GM13976 (cell line): ENCODE data around the gene PLEKHA7.

ENCODE experiments used
- DNase-seq: peaks from one replicate; pipeline ENCODE4 v3.0.0; 2012; ENCODE audit warnings: low spot score
- in situ Hi-C: fragments of 300-500 bp; cut with MboI; formaldehyde crosslinking; loops from one replicate; pipeline ENCODE4 v1.12.0; 2022; ENCODE audit warnings: low sequenced_read_pairs, mixed read lengths, inconsistent platforms; ENCODE audit not compliant: unreplicated experiment
- TF ChIP-seq, protein P1 (sequence below): IDR thresholded peaks from 2 replicates; pipeline ENCODE4 v1.5.1; 2012; ENCODE audit warnings: borderline replicate concordance, mild to moderate bottlenecking; ENCODE audit not compliant: insufficient read depth; ENCODE audit errors: extremely low read depth, missing control alignments, control extremely low read depth

The PLEKHA7 gene

DNA sequence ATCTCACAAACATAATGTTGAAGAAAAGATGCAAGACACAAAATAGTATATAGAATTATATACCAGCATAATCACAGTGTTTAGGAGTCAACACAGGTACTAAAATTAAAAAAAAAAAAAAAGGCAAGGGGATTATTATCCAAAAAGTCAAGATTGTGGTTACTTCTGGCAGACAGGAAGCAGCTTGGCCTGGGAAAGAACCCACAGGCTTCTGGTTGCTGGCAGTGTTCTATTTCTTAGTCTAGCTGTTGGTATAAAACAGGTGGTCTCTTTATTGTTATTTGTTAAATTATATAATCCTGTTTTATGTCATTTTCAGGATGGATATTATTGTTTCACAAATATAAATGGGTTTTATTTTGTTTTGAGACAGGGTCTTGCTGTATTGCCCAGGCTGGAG is 221.8 kb downstream of the PLEKHA7 start:
- in situ Hi-C loops = no loop called here
- TF ChIP-seq, protein P1, sequence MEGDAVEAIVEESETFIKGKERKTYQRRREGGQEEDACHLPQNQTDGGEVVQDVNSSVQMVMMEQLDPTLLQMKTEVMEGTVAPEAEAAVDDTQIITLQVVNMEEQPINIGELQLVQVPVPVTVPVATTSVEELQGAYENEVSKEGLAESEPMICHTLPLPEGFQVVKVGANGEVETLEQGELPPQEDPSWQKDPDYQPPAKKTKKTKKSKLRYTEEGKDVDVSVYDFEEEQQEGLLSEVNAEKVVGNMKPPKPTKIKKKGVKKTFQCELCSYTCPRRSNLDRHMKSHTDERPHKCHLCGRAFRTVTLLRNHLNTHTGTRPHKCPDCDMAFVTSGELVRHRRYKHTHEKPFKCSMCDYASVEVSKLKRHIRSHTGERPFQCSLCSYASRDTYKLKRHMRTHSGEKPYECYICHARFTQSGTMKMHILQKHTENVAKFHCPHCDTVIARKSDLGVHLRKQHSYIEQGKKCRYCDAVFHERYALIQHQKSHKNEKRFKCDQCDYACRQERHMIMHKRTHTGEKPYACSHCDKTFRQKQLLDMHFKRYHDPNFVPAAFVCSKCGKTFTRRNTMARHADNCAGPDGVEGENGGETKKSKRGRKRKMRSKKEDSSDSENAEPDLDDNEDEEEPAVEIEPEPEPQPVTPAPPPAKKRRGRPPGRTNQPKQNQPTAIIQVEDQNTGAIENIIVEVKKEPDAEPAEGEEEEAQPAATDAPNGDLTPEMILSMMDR = no peak
- no peak for DNase-seq

DNA sequence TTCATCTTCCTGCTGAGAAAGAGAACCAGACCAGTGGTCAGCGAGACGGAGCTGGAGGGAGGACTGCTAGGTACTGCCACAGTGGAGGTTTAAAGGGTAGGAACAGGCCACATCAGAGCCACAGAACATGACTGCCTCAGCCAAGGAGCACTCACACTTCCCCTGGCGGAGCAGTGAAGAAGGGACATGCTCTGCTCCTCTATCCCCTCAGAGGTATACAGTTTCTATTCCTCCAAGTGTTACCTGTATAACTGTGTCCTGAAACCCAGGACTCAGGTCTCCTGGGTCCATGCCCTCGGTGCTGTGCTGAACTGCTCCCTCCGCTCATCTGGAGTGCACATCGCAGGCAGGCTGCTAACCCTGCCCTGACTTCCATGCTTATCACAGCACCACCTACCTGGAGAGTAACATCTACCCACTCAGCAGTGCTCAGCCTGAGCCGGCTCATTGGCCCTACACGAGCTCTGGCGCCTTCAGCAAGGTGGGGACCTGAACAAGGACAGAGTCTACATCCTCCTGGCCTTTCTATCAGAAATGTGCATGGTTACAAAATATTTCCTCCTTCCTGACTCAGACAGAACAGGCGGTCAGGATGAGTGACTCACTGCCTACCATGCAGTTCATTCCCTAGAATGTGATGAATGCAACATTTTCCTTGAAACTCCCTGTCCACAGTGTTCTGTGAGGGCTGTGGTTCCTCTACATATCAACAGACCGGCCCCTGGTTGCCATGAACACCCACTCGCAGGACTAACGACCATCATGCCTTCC is 222.8 kb downstream of the PLEKHA7 start:
- TF ChIP-seq, protein P1 = no peak
- DNase-seq = no peak
- in situ Hi-C loops = no loop called here

DNA sequence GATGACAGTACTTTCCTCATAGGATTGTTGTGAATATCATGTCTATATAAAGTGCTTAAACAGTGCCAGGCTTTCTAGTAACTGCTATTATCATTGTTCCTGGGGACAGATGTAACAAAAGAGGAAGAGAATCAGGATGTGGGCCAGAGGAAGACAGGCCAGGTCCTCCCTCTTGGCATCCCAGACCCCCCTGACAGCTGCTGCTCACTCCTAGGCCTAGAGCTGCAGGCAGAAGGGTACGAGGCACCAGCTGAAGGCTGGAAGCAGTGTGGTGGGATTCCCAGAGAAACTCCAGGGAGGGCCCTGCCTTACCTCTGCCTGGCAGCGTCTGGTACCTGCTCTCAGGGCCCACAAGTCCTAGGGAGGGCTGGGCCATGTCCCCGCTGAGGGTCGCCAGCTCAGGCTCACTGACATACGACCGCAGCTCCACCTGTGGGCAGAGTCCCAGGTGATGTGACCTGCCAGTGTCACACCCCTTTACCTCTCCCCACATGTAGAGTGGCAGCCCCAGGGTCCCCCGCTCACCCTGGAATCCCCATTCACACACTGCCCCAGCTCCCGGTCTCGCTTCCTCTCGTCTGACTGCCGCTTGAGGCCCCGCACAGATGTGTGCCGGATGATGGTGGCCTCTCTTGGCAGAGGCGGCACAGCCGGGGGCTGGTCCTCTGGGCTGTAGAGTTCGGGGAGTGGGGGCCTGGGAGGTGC is 223.6 kb downstream of the PLEKHA7 start:
- in situ Hi-C loops = no loop called here
- no peak for DNase-seq
- TF ChIP-seq, protein P1 = no peak

DNA sequence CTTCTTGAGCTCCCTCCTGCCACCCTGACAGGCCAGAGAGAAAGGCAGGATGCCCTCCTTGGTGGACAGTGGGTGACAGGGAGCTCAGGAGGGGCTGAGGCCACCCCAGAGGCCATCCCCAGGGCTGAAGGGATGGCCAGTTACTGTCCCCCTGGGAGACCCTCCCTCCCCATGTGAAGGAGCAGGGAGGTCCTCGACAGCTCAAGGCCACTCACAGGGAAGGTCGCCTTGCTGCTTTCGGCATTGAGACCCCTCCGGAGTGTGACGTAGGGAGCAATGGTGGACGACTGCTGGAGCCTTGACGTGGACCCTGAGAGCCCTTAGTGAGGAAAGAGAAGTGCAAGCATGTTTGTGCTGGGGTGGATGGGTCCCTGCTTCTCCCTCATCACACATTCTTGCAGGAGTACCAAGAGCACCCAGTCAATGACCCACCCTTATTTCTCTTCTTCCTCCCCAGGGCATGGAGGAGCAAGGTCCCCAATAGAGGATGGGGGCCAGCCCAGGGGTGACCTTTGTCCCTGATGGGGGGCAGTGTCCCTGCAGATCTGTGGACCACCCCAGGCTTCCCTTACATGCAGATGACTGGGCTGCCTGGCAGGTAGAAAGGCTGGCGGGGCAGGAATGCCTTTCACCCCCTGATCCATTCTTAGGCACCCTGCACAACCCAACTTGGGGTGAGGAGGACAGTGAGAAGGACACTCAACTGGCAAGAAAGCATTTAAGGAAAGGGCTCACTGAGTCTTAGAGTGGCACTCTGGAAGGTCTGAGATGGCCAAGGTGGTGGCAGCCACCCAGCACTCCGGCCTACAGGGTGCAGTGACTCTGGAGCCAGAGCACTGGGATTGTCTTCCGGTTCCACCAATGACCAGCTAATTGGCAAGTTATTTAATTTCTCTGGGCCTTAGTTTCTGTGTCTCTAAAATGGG is 224.4 kb downstream of the PLEKHA7 start:
- in situ Hi-C loops = loop anchor here (10.0 kb wide), 1 partner anchor 275 kb away; no protein-coding TSS in a partner anchor
- TF ChIP-seq, protein P1 = no peak

DNA sequence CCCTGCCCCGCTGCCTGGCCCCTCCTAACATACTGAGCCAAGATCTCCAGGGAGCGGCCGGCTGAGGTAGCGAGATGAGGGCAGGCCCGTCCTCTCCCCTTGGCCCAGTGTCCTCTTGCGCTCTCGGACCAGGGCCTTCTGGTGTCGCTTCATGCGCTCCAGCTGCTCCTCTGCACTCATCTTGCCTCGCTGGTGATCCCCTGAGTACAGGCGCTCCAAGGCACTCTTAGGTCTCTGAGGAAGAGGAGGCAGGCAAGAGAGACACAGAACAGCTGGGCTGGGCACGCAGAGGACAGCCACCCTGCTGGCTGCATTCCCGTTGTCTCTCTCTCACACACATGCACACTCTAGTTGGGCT is 225.2 kb downstream of the PLEKHA7 start:
- in situ Hi-C loops = loop anchor here (10.0 kb wide), 1 partner anchor 276 kb away; no protein-coding TSS in a partner anchor
- TF ChIP-seq, protein P1 = no peak
- no peak for DNase-seq

More for the DNA sequence above, 224.4 kb downstream of the PLEKHA7 start:
- no peak for DNase-seq
